B cell (primary cell): ENCODE data around the gene PDLIM4. TPM values are rescaled to one million over a fixed set of nuclear protein-coding genes. Genes with fewer than 3 reads are reported as not detected.

Experiments used
- ATAC-seq: fragments of 200-7000 bp; cut with Tn5 transposase; one replicate; pipeline ENCODE4 v1.10.0; 2021; ENCODE audit warnings: low read depth, mild to moderate bottlenecking, moderate number of reproducible peaks, moderate library complexity
- CTCF ChIA-PET: fragments of 350-600 bp; sonication (Branson Sonifier 250); formaldehyde crosslinking; loops from one replicate; lab custom pipeline; 2021; ENCODE audit warnings: antibody characterized with exemption, inconsistent platforms; lab: Charles Lee
- POLR2A ChIA-PET: fragments of 350-600 bp; sonication (Branson Sonifier 250); formaldehyde crosslinking; loops from one replicate; lab custom pipeline; 2021; ENCODE audit warnings: antibody characterized with exemption; lab: Charles Lee
- DNase-seq: peaks from one replicate; pipeline ENCODE4 v3.0.0; 2013
- H2AFZ ChIP-seq: 2 replicates; pipeline ENCODE4 v1.6.1; 2012; ENCODE audit warnings: mild to moderate bottlenecking, low read depth, low read length; ENCODE audit not compliant: insufficient read depth, poor library complexity, severe bottlenecking
- H3K27ac ChIP-seq, 2 donors: 1 replicate in 1 of 2; 2 replicates in 1 of 2; pipeline ENCODE4 v1.5.1; 2012 to 2013; ENCODE audit warnings: low read length in 2 of 2, mild to moderate bottlenecking in 2 of 2, moderate library complexity in 1 of 2
- H3K27me3 ChIP-seq, 4 experiments: fragments of 200-600 bp in 1 of 4; sonication (generic) in 1 of 4; replicated peaks in 1 of 4; 1 replicate in 2 of 4; 2 replicates in 2 of 4; pipeline versions ENCODE4 v1.6.1 to v1.7.0; 2013 to 2016; ENCODE audit warnings: low read length in 3 of 4, mild to moderate bottlenecking in 2 of 4, mixed read lengths in 1 of 4, moderate library complexity in 1 of 4; ENCODE audit not compliant: insufficient read depth in 4 of 4, control insufficient read depth in 3 of 4; ENCODE audit errors: control extremely low read depth in 1 of 4
- H3K36me3 ChIP-seq, 2 experiments: replicated peaks in 1 of 2; 1 replicate in 1 of 2; 2 replicates in 1 of 2; pipeline versions ENCODE4 v1.6.1 to v1.7.1; 2013; ENCODE audit warnings: low read length in 1 of 2; ENCODE audit not compliant: insufficient read depth in 2 of 2, control insufficient read depth in 1 of 2; ENCODE audit errors: control extremely low read depth in 1 of 2, extremely low read depth in 1 of 2
- H3K4me1 ChIP-seq, 2 donors: fragments of 200-600 bp in 1 of 2; sonication (generic) in 1 of 2; 1 replicate in 1 of 2; 2 replicates in 1 of 2; pipeline versions ENCODE4 v1.5.1 to v1.6.1; 2013 to 2017; ENCODE audit warnings: low read length in 2 of 2; ENCODE audit not compliant: control insufficient read depth in 2 of 2, insufficient read depth in 2 of 2
- H3K4me2 ChIP-seq: replicated peaks from 2 replicates; pipeline ENCODE3; 2012; ENCODE audit warnings: mild to moderate bottlenecking, low read depth, low read length; ENCODE audit not compliant: poor library complexity, severe bottlenecking
- H3K4me3 ChIP-seq, 5 experiments: fragments of 200-600 bp in 1 of 5; sonication (generic) in 1 of 5; 1 replicate in 3 of 5; 2 replicates in 2 of 5; pipeline versions ENCODE4 v1.5.1 to v1.7.0; 2011 to 2016; ENCODE audit warnings: low read length in 4 of 5, mild to moderate bottlenecking in 4 of 5, low read depth in 2 of 5, control low read depth in 1 of 5, moderate library complexity in 1 of 5; ENCODE audit not compliant: insufficient read depth in 1 of 5; ENCODE audit errors: control extremely low read depth in 1 of 5, extremely low read depth in 1 of 5
- H3K79me2 ChIP-seq: fragments of 200-600 bp; sonication (generic); one replicate; pipeline ENCODE4 v1.6.0; 2016; ENCODE audit warnings: low read length; ENCODE audit not compliant: control insufficient read depth, insufficient read depth
- H3K9ac ChIP-seq: fragments of 200-600 bp; sonication (generic); 2 replicates; pipeline ENCODE4 v1.6.1; 2017; ENCODE audit warnings: mild to moderate bottlenecking, low read length, moderate library complexity
- H3K9me3 ChIP-seq, 3 donors: one replicate each; pipeline versions ENCODE4 v1.6.1 to v1.7.1; 2013; ENCODE audit warnings: low read length in 2 of 3; ENCODE audit not compliant: control insufficient read depth in 2 of 3, insufficient read depth in 1 of 3; ENCODE audit errors: control extremely low read depth in 1 of 3
- H4K20me1 ChIP-seq: 2 replicates; pipeline ENCODE4 v1.6.0; 2012; ENCODE audit warnings: mild to moderate bottlenecking, low read length; ENCODE audit not compliant: insufficient read depth, control insufficient read depth, poor library complexity, severe bottlenecking
- H3K27ac Mint-ChIP-seq: one replicate; pipeline ENCODE4 v1.8.0; 2021; ENCODE audit warnings: mixed read lengths
- H3K27me3 Mint-ChIP-seq: one replicate; pipeline ENCODE4 v1.8.0; 2021; ENCODE audit warnings: mixed read lengths
- H3K4me1 Mint-ChIP-seq: one replicate; pipeline ENCODE4 v1.8.0; 2021; ENCODE audit warnings: mixed read lengths
- H3K4me3 Mint-ChIP-seq: one replicate; pipeline ENCODE4 v1.8.0; 2021; ENCODE audit warnings: mixed read lengths
- H3K9me3 Mint-ChIP-seq: one replicate; pipeline ENCODE4 v1.8.0; 2022; ENCODE audit warnings: mixed read lengths; ENCODE audit not compliant: insufficient read depth
- EZH2 ChIP-seq: IDR thresholded peaks from 2 replicates; pipeline ENCODE4 v1.6.1; 2012; ENCODE audit warnings: borderline replicate concordance, low read depth, mild to moderate bottlenecking, moderate library complexity, low read length; ENCODE audit not compliant: insufficient read depth, poor library complexity, severe bottlenecking
- WGBS: methylation state at CpG from one replicate; pipeline ENCODE4 v1.1.5; 2013; ENCODE audit warnings: missing lambda C conversion rate; ENCODE audit not compliant: insufficient coverage; 5-methylcytosine and 5-hydroxymethylcytosine counted together
- intact Hi-C: fragments of 100-400 bp; cut with micrococcal nuclease; formaldehyde crosslinking; loops from one replicate; pipeline ENCODE4 v1.10.0; 2022
- polyA plus RNA-seq: library from polyadenylated mRNA; depleted of rRNA; stranded (reverse); fragments of >200 nt; gene quantifications from 2 replicates; pipeline ENCODE4 v1.2.3, GENCODE V29; 2012
- total RNA-seq, 2 donors: library from RNA; stranded (reverse); fragments of 120-200 nt in 1 of 2; gene quantifications; 1 replicate in 1 of 2; 2 replicates in 1 of 2; pipeline versions ENCODE4 v1.2.3 to v1.2.4, GENCODE V29; 2013 to 2022
- TF ChIP-seq, protein P1 (sequence below): fragments of 200-600 bp; IDR thresholded peaks from one replicate; pipeline ENCODE4 v1.8.0; 2022; ENCODE audit warnings: antibody characterized with exemption, mild to moderate bottlenecking

Gene PDLIM4
- total and polyA plus RNA-seq, 2 donors (not counting 1 experiment from before 2014, with no cell fraction given): not detected

DNA sequence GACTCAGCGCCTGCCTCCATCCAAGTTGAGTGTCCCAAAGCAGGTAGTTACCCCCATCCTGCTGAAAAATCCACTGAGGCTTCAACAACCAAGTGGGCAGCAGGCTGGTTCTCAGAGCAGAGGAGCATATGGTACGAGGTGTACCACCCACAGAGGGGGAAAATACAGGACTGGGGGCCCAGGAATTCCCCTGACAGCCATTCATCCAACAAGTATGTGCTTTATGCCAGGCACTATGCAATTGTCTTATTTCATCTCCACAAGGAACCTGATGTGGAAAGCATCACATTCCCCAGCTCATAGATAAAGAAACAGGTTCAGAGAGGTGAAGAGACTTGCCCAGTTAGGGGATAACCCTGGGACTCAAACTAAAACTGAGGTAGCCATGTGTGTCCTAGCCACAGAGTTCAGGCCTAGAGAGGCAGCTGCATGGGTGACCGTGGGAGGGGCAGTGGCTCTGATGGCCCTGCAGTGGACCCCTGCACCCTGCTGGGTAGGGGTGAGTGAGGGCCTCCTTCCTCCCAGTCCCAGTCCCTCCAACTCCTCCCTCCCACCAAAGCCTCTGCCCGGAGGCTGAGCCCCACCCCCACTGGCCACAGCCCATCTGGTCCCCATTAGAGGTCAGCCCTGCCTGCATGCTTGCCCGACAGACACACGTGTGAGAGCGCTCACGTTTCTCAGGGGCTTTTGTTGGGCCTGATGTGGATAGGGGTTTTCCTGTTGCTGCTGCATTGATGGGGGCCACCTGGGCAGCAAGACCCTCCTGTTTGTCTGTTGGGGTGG is 11.5 kb downstream of the PDLIM4 start:
- no peak overlapping the region for H3K4me2 ChIP-seq

More for the DNA sequence above, 11.5 kb downstream of the PDLIM4 start:
- Histone ChIP-seq H4K20me1 (no peaks in the 10 kb centered on the region), H3K79me2 (no peaks in the 10 kb centered on the region), H3K36me3 (no peaks in the 10 kb centered on the region), H3K4me1 (peaks cover 10 to 12% of the 10 kb centered on the region in 2 donors), H3K9ac (no peak overlapping the region), H2AFZ (no peak overlapping the region), H3K9me3 (peaks cover 0 to 8% (median 0%) of the 10 kb centered on the region in 3 donors), H3K27ac (no peak overlapping the region), H3K27me3 (peaks cover 0 to 19% (median 3%) of the 10 kb centered on the region in 4 experiments), H3K4me3 (no peak overlapping the region)
- ATAC-seq (no peak), DNase-seq (no peak)
- Mint-ChIP-seq H3K4me3 (no peak overlapping the region), H3K27me3 (peaks cover 14% of the 10 kb centered on the region), H3K27ac (no peak overlapping the region), H3K9me3 (no peaks in the 10 kb centered on the region), H3K4me1 (peaks cover 12% of the 10 kb centered on the region)
- intact Hi-C loops: no loop called here
- WGBS: 69% methylated on average over 4 of the region's 8 CpGs
- ChIA-PET CTCF (no interaction called here), POLR2A (no interaction called here)
- TF ChIP-seq EZH2: no peak
- TF ChIP-seq, protein P1, sequence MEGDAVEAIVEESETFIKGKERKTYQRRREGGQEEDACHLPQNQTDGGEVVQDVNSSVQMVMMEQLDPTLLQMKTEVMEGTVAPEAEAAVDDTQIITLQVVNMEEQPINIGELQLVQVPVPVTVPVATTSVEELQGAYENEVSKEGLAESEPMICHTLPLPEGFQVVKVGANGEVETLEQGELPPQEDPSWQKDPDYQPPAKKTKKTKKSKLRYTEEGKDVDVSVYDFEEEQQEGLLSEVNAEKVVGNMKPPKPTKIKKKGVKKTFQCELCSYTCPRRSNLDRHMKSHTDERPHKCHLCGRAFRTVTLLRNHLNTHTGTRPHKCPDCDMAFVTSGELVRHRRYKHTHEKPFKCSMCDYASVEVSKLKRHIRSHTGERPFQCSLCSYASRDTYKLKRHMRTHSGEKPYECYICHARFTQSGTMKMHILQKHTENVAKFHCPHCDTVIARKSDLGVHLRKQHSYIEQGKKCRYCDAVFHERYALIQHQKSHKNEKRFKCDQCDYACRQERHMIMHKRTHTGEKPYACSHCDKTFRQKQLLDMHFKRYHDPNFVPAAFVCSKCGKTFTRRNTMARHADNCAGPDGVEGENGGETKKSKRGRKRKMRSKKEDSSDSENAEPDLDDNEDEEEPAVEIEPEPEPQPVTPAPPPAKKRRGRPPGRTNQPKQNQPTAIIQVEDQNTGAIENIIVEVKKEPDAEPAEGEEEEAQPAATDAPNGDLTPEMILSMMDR: no peak
